Esophagus muscularis mucosa (tissue), 4 donors: ENCODE measurements around the gene SH3RF3. TPM values are rescaled to one million over a fixed set of nuclear protein-coding genes. Genes with fewer than 3 reads are reported as not detected.

Source experiments
- DNase-seq: peaks from one replicate; pipeline ENCODE4 v3.0.0-alpha.2; 2017; ENCODE audit errors: extremely low spot score
- H3K27ac ChIP-seq, 4 donors: fragments of 200-600 bp; sonication (generic); replicated peaks in 1 of 4; 1 replicate in 3 of 4; 2 replicates in 1 of 4; pipeline ENCODE4 v1.5.1; 2016 to 2019; ENCODE audit warnings: mild to moderate bottlenecking in 1 of 4
- H3K27me3 ChIP-seq, 4 donors: fragments of 200-600 bp; sonication (generic); one replicate each; pipeline versions ENCODE4 v1.5.1 to v1.6.0; 2016 to 2019
- H3K36me3 ChIP-seq, 4 donors: fragments of 200-600 bp; sonication (generic); one replicate each; pipeline ENCODE4 v1.5.1; 2016 to 2019
- H3K4me1 ChIP-seq, 4 donors: fragments of 200-600 bp; sonication (generic); one replicate each; pipeline ENCODE4 v1.5.1; 2016 to 2019
- H3K4me3 ChIP-seq, 4 donors: fragments of 200-600 bp; sonication (generic); 1 replicate in 2 of 4; 2 replicates in 2 of 4; pipeline ENCODE4 v1.5.1; 2016 to 2019; ENCODE audit warnings: mild to moderate bottlenecking in 4 of 4, moderate library complexity in 1 of 4
- H3K9me3 ChIP-seq, 4 donors: fragments of 200-600 bp; sonication (generic); 1 replicate in 3 of 4; 2 replicates in 1 of 4; pipeline ENCODE4 v1.5.1; 2016 to 2019
- CTCF ChIP-seq, 3 experiments: fragments of 200-600 bp in 2 of 3; fragments of 450-650 bp in 1 of 3; sonication (generic) in 2 of 3; IDR thresholded peaks; one replicate each; pipeline ENCODE4 v1.5.1; 2017 to 2019; ENCODE audit warnings: antibody characterized with exemption in 3 of 3, mild to moderate bottlenecking in 2 of 3, moderate library complexity in 1 of 3
- EP300 ChIP-seq: sonication (generic); formaldehyde crosslinking; IDR thresholded peaks from one replicate; pipeline ENCODE4 v1.6.1; 2017; ENCODE audit warnings: antibody characterized with exemption
- POLR2A ChIP-seq: fragments of 450-650 bp; IDR thresholded peaks from one replicate; pipeline ENCODE4 v1.6.1; 2017; ENCODE audit warnings: antibody characterized with exemption, moderate library complexity, mild to moderate bottlenecking, low read depth
- POLR2AphosphoS5 ChIP-seq, 2 donors: sonication (generic); formaldehyde crosslinking; IDR thresholded peaks; one replicate each; pipeline ENCODE4 v1.6.1; 2017; ENCODE audit warnings: antibody characterized with exemption in 2 of 2
- WGBS: methylation state at CpG from one replicate; pipeline ENCODE4 v1.1.5; 2018; 5-methylcytosine and 5-hydroxymethylcytosine counted together
- intact Hi-C: fragments of 100-400 bp; cut with DNase I; formaldehyde crosslinking; loops from one replicate; pipeline ENCODE4 v1.15.1; 2023
- total RNA-seq, 4 donors: library from RNA; depleted of rRNA; stranded (reverse); fragments of >200 nt; gene quantifications; one replicate each; pipeline versions ENCODE4 v1.1.0 to v1.2.1, GENCODE V29; 2016

Gene SH3RF3
- total RNA-seq, 4 donors from 2014 or later, result 6.3 to 17.5 (median 11.3) TPM

GRCh38 chr2:109269706-109270504 lies 140.9 kb downstream of the SH3RF3 start:
- H3K4me1 ChIP-seq, result peaks cover 23 to 41% (median 33%) of the 10 kb centered on the region in 4 donors
- H3K36me3 ChIP-seq, result no peaks in the 10 kb centered on the region
- no peak for DNase-seq
- no peaks in the 10 kb centered on the region for H3K9me3 ChIP-seq
- H3K4me3 ChIP-seq, result no peak overlapping the region
- no peaks in the 10 kb centered on the region for H3K27me3 ChIP-seq
- no peak overlapping the region for H3K27ac ChIP-seq
- intact Hi-C loops, result no loop called here
- no peak for TF ChIP-seq EP300
- TF ChIP-seq POLR2AphosphoS5 (IDR thresholded peaks at IDR 0.05), result no peak
- no peak for TF ChIP-seq CTCF (IDR thresholded peaks at IDR 0.05)
- no peak for TF ChIP-seq POLR2A
- 95% methylated on average over 9 of the region's 11 CpGs for WGBS

- H3K4me1 ChIP-seq, result peaks cover 23 to 33% (median 26%) of the 10 kb centered on the region in 4 donors
- intact Hi-C loops, result no loop called here
- H3K36me3 ChIP-seq, result no peaks in the 10 kb centered on the region
- no peak for DNase-seq
- H3K4me3 ChIP-seq, result no peak overlapping the region
- H3K9me3 ChIP-seq, result no peaks in the 10 kb centered on the region
- no peaks in the 10 kb centered on the region for H3K27me3 ChIP-seq
- no peak overlapping the region for H3K27ac ChIP-seq
- TF ChIP-seq CTCF (IDR thresholded peaks at IDR 0.05), result no peak
- TF ChIP-seq POLR2A, result no peak
- TF ChIP-seq POLR2AphosphoS5 (IDR thresholded peaks at IDR 0.05), result no peak
- TF ChIP-seq EP300, result no peak
- 76% methylated on average over 16 of the region's 16 CpGs for WGBS
These were observed 141.7 kb downstream of the SH3RF3 start for GRCh38 chr2:109270505-109271312.

GRCh38 chr2:109271920-109272319 lies 142.9 kb downstream of the SH3RF3 start:
- WGBS, result 100% methylated on average over 1 of the region's 3 CpGs
- no peak for DNase-seq
- Histone ChIP-seq H3K27ac (no peak overlapping the region), H3K27me3 (no peaks in the 10 kb centered on the region), H3K9me3 (no peaks in the 10 kb centered on the region), H3K36me3 (no peaks in the 10 kb centered on the region), H3K4me3 (no peak overlapping the region), H3K4me1 (peaks cover 12 to 23% (median 20%) of the 10 kb centered on the region in 4 donors)
- TF ChIP-seq CTCF (IDR thresholded peaks at IDR 0.05), result no peak
- TF ChIP-seq POLR2AphosphoS5 (IDR thresholded peaks at IDR 0.05), result no peak
- no peak for TF ChIP-seq EP300
- no peak for TF ChIP-seq POLR2A
- intact Hi-C loops, result no loop called here

GRCh38 chr2:109272461-109272860 lies 143.5 kb downstream of the SH3RF3 start:
- no peak for DNase-seq
- intact Hi-C loops, result no loop called here
- WGBS, result 95% methylated on average over 6 of the region's 15 CpGs
- Histone ChIP-seq H3K27ac (no peak overlapping the region), H3K36me3 (no peaks in the 10 kb centered on the region), H3K9me3 (no peaks in the 10 kb centered on the region), H3K27me3 (no peaks in the 10 kb centered on the region), H3K4me3 (no peak overlapping the region), H3K4me1 (peaks cover 12 to 19% (median 15%) of the 10 kb centered on the region in 4 donors)
- TF ChIP-seq EP300 (no peak), POLR2AphosphoS5 (IDR thresholded peaks at IDR 0.05) (no peak), CTCF (IDR thresholded peaks at IDR 0.05) (no peak), POLR2A (no peak)
